Fibroblast of gingiva (primary cell): ENCODE data around the gene SYPL1.

Experiments
- DNase-seq: peaks from one replicate; pipeline ENCODE4 v3.0.0-alpha.2; 2011; ENCODE audit warnings: low read depth

SYPL1 gene

DNA sequence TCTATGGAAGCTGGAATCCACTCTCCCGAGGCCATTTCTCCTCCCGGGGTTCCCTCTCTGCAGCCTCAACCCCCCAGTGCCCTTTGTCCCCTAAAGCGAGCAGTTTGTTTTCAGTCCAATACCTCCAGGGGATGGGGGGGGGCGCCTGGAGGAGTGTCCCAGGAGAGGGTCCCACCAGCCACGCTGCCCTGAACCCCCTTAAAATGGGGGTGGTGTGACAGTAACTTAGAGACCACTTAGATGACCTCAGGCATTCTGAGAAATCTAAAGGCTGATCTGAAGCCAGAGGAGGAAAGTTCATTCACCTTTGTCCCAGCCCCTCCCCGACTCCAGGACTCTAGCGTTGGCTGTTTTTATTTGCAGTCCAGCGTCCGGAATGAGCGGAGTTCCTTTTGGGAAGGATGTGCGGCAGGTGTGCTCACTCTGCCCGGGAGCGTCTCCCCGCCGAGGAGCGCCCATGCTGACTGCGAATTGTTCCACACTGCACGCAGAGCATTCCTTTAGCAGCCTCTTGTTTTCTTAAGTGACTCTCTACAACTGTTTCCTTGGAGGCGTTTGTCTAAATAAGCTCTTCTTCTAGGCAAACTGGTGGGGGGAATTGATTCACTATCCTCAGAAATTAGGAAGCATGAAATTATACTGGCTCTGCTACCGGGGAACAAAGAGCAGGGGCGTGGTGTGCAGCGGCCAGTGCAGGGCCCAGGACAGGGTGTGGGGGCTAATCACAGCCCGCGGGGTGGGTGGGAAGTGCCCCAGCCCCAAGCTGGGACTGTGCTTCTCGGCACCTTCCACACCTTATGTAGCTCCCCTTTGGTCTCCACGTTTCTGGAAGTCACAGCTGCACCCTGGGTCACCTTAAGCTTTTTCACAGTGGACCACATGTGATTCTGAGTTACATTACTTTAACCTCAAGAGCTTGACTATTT lies 46.3 kb downstream of the SYPL1 start:
- peak; percentile 45 for DNase-seq

DNA sequence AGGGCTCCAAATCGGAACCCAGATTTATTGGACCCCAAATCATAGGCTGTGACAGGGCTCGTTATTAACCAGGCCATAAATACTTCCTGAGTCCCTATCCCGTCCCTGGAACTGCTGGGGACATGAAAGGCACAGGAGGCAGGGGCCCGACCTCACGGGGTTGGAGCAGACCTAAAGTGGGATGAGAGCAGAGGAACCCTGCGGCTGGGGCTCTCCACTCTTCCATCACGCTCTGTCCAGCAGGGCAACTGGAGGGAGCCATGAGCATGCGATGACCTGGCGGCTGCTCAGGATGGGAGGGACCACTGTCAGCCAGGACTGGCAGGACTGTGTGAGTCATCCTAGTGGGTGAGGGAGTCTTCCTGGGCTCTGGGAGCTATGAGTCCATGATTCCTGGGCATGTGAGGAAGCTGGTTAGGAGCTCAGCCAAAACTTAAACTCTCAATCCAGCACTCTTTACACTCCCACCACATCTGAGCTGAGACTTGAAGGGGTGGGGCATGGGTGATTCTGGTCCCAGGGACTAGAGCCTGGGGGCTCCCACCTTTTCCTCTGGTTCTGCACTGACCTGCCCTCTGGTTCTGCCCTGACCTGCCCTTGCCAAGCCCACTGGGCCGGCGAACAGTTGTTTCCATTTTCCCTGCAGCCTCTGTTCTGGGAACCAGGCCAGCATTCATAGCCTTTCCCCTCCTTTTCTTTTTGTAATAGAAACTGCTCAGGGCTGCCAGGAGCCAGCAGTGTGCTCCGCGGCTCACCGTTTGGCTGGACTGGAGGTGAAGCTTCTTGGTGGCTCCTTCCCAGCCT lies 47.1 kb downstream of the SYPL1 start:
- DNase-seq: peak; percentile 96

- no peak for DNase-seq
Observed at GRCh38 chr7:106064316-106064715, 47.8 kb downstream of the SYPL1 start.

- no peak for DNase-seq
Observed at GRCh38 chr7:106063692-106064091, 48.4 kb downstream of the SYPL1 start.

DNA sequence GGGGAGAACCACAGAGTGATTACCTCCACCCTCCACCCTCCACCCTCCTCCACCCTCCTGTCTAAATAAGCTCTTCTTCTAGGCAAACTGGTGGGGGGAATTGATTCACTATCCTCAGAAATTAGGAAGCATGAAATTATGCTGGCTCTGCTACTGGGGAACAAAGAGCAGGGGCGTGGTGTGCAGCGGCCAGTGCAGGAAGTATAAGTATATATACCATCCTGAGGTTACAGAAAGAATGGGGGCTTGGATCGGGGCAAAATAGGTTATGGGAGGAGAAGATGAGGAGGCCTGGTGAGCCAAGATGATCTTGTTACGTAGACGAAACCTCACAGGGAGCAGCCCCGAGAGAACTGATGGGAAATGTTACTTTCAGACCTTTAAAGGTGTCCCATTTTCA lies 49.1 kb downstream of the SYPL1 start:
- no peak for DNase-seq

DNA sequence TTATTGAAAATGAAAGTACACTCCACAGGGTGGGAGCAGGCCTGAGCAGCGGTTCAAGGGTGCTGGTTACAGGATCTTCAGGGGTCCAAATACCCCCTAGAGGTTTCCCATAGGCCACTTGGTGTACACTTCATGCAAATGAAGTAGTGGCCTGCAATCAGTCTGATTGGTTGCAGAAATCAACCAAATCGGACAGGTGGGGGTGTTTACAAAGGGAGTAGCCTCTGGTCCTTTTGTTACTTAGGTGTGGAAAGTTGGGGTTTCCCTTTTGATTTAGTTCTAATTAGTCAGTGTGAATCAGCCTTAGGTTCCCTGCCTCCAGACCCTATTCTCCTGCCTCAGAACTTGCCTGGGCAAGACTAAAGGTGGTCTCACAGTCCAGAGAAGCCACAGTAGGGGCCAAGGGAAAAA lies 49.6 kb downstream of the SYPL1 start:
- no peak for DNase-seq

GRCh38 chr7:106062006-106062405 lies 50.1 kb downstream of the SYPL1 start:
- DNase-seq: no peak

DNA sequence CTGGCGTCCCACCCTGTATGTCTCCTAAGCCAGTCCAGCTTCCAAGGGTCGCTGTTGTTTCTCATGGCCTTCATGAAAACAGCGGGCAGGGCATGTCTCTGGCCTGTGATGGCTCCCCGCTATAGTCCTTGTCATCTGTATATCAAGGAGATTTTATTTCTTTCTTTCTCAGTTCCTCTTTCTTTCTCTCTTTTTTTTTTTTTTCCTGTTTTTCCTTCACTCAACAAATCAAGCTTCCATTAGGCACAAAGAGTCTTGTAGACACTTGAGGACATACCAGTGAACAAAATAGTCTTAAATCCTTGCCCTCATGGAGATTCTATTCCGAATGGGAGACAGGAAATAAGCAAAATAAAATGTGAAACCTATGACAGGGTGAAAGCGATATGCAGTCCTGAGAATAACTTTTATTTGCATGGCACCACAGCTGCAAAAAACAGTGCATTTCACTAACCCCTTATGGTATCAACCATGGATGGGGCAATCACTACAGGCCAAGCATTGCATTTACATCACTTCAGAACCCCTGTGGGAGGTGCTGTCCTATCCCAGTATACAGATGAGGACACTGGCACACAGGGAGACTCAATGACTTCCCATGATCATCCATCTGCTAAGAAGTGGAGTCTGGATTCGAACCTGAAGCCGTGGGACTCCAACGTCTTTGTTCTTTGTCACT lies 50.7 kb downstream of the SYPL1 start:
- DNase-seq: no peak

GRCh38 chr7:106060394-106060920 lies 51.7 kb downstream of the SYPL1 start:
- no peak for DNase-seq

GRCh38 chr7:106059556-106059955 lies 52.6 kb downstream of the SYPL1 start:
- DNase-seq: no peak

GRCh38 chr7:106058928-106059324 lies 53.2 kb downstream of the SYPL1 start:
- DNase-seq: no peak

- DNase-seq: peak; percentile 47
Observed at GRCh38 chr7:106057962-106058927, 53.9 kb downstream of the SYPL1 start.

DNA sequence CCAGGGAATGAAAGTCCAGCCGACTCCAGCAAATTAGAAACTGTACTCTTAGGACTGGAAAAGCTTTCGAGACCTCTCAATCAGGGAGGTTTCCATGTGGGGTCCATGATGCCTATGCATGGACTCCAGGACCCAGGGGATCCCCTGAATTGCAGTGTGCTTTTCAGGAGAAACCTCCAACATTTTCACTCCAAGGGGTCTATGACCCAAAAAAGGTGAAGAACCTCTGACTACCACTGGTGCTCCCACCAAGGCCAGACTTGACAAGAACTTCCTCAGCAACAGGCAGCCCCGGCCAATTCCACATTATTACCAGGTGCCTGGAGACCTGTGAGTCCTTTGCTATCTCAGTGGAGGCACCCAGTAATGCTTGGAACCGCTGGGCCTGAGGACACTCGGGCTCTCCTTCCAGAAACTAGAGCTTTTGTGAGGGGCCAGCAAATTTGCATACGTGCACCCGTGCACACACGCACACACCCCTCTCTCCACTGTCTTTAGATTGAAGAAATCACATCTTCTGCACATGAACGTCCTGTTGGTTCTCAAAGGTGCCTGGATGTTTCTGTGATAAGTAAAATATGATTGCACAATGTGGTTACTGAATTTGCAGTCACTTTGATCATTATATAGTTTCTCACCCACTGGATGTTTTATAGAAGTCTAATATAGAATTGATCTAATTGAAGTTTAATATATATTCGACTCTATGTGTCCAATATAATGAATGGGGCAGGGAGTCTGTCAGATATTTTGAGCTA lies 54.7 kb downstream of the SYPL1 start:
- DNase-seq: no peak

DNA sequence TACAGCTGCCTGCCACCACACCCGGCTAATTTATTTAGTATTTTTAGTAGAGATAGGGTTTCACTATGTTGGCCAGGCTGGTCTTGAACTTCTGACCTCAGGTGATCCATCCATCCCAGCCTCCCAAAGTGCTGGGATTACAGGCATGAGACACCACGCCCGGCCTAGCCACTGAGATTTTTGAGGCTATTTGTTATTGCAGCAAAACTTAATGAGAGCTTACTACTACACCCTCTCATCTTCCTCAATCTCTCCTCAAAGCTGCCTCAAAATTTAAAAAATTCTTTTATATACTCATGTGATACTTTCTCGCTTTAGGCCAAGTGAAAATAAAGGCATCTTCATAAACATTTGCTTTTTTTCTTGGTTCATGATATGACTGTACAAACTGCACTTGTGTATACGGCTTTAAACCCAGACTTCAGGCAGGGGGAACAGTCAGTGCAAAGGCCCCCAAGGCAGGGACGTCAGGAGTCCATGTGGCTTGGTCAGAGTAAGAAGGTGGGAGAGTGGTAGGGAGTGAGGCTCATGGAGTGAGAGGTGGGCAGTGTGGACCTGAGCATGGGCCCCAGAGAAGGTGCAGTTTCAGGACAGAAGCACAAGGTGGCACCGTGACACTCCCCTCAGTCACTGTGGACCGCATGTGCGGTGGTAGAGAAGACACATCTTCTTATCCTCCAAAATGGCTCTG lies 55.5 kb downstream of the SYPL1 start:
- peak; percentile 64 for DNase-seq

DNA sequence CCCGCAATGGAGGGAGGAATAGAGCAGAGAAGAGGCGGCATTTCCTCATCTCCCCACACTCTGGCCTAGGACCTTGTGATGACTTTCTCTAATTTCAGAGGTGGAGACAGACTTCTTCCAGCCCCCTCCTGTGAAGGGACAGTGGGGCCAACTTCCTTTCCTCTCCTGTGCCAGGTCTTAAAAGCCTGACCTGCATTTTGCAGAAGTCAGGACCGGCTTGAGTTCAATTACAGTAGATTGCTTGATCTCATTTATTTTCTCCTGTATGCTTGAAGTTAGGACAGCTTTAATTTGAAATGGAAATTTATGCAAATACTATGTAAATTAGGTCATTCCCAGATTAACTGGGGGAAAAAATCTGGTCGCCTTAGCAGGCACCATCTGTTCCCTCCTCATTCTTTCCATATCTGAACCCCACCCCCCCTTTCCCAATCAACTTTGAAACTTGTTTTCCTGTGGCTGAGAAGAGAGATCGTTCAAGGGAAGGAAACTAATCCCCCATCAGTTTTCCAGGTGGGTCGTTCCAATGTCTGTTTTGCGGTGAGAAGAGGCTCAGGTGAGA lies 57.1 kb downstream of the SYPL1 start:
- no peak for DNase-seq

GRCh38 chr7:106054156-106054910 lies 57.8 kb downstream of the SYPL1 start:
- no peak for DNase-seq

- DNase-seq: no peak
Observed at GRCh38 chr7:106053109-106053508, 59.0 kb downstream of the SYPL1 start.

- no peak for DNase-seq
Observed at GRCh38 chr7:106052681-106053080, 59.4 kb downstream of the SYPL1 start.

- peak; percentile 48 for DNase-seq
Observed at GRCh38 chr7:106050746-106051117, 61.4 kb downstream of the SYPL1 start.
